Fibroblast of lung (primary cell): Measurements from ENCODE around the gene KIN. TPM values are rescaled to one million over a fixed set of nuclear protein-coding genes. Genes with fewer than 3 reads are reported as not detected.
A peak's percentile ranks its signal among the peaks of the same experiment; 100 is the strongest.

Experiments used
- DNase-seq, 2 donors: peaks; one replicate each; pipeline versions ENCODE4 v3.0.0 to v3.0.0-alpha.2; 2010; ENCODE audit warnings: low read depth in 2 of 2
- H2AFZ ChIP-seq: 2 replicates; pipeline ENCODE4 v1.5.1; 2012; ENCODE audit warnings: low read length, control low read depth, inconsistent platforms
- H3K27ac ChIP-seq: 2 replicates; pipeline ENCODE4 v1.5.1; 2011; ENCODE audit warnings: low read length, control low read depth; ENCODE audit not compliant: insufficient read depth
- H3K27me3 ChIP-seq: 2 replicates; pipeline ENCODE4 v1.5.1; 2011; ENCODE audit warnings: mild to moderate bottlenecking, low read length; ENCODE audit not compliant: control insufficient read depth, insufficient read depth
- H3K36me3 ChIP-seq: 2 replicates; pipeline ENCODE4 v1.5.1; 2011; ENCODE audit warnings: low read length; ENCODE audit not compliant: control insufficient read depth, insufficient read depth
- H3K4me1 ChIP-seq: 2 replicates; pipeline ENCODE4 v1.5.1; 2011; ENCODE audit warnings: low read length; ENCODE audit not compliant: control insufficient read depth, insufficient read depth; ENCODE audit errors: extremely low read depth
- H3K4me2 ChIP-seq: 2 replicates; pipeline ENCODE4 v1.5.1; 2011; ENCODE audit warnings: low read length, control low read depth; ENCODE audit not compliant: insufficient read depth; ENCODE audit errors: extremely low read depth
- H3K4me3 ChIP-seq, 4 experiments: fragments of 200-600 bp in 1 of 4; sonication (generic) in 1 of 4; replicated peaks in 1 of 4; 2 replicates each; pipeline ENCODE4 v1.5.1; 2011 to 2016; ENCODE audit warnings: low read length in 4 of 4, low read depth in 3 of 4, mild to moderate bottlenecking in 3 of 4, control low read depth in 2 of 4, inconsistent platforms in 1 of 4, mixed read lengths in 1 of 4; ENCODE audit not compliant: insufficient read depth in 1 of 4; ENCODE audit errors: control extremely low read depth in 1 of 4
- H3K79me2 ChIP-seq: 2 replicates; pipeline ENCODE4 v1.5.1; 2012; ENCODE audit warnings: mild to moderate bottlenecking, low read length, inconsistent platforms; ENCODE audit not compliant: control insufficient read depth, insufficient read depth
- H3K9ac ChIP-seq: 2 replicates; pipeline ENCODE4 v1.5.1; 2011; ENCODE audit warnings: mild to moderate bottlenecking, low read length, control low read depth; ENCODE audit not compliant: insufficient read depth
- H3K9me3 ChIP-seq: 2 replicates; pipeline ENCODE4 v1.5.1; 2012; ENCODE audit warnings: low read depth, low read length; ENCODE audit not compliant: control insufficient read depth, insufficient read depth
- H4K20me1 ChIP-seq: 2 replicates; pipeline ENCODE4 v1.5.1; 2011; ENCODE audit warnings: low read length; ENCODE audit not compliant: control insufficient read depth, insufficient read depth; ENCODE audit errors: extremely low read depth
- EZH2 ChIP-seq: IDR thresholded peaks from 2 replicates; pipeline ENCODE4 v1.5.1; 2012; ENCODE audit warnings: low read length, control low read depth, mild to moderate bottlenecking; ENCODE audit errors: missing control alignments
- polyA plus RNA-seq, 2 donors: library from polyadenylated mRNA; depleted of rRNA in 1 of 2; stranded (reverse) in 1 of 2; unstranded in 1 of 2; fragments of >200 nt; gene quantifications; 2 replicates each; pipeline ENCODE4 v1.2.1, GENCODE V29; 2011 to 2012; ENCODE audit warnings: missing spikeins in 1 of 2
- total RNA-seq: library from RNA; depleted of rRNA; stranded (reverse); fragments of >200 nt; gene quantifications from 2 replicates; pipeline ENCODE4 v1.2.1, GENCODE V29; 2014
- TF ChIP-seq, protein P1 (sequence below), 2 donors: IDR thresholded peaks in 1 of 2; conservative IDR thresholded peaks in 1 of 2; 1 replicate in 1 of 2; 2 replicates in 1 of 2; pipeline ENCODE4 v1.5.1; 2011 to 2012; ENCODE audit warnings: low read length in 2 of 2, control low read depth in 1 of 2, inconsistent platforms in 1 of 2, low read depth in 1 of 2, mild to moderate bottlenecking in 1 of 2

Gene KIN
- total and polyA plus RNA-seq, 2 donors (not counting 1 experiment from before 2014, with no cell fraction given): 9.6 to 10.1 TPM

DNA sequence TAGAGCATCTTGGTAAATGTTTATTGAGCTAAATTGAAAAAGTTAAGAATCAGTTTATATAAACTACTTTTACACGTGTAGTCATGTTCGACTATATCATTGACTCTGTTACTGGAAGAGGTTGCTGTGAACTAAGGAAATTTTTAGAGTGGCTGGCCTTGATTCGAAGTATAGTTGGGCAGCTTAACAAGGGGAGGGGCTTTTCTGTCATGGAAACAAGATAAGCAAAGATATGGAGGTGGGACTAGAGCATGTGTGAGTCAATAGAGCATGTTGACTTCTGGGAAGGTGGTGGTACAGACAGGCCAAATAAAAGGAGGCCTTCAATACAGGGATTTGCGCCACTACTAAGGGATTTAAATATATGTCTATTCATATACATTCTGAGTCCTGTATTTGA lies 7.8 kb upstream of the KIN start:
- no peak overlapping the region for H3K27ac ChIP-seq
- H3K9ac ChIP-seq: no peak overlapping the region
- no peak overlapping the region for H3K4me3 ChIP-seq
- H3K4me2 ChIP-seq: no peak overlapping the region
- no peaks in the 10 kb centered on the region for H3K27me3 ChIP-seq
- H3K36me3 ChIP-seq: peaks cover 2% of the 10 kb centered on the region
- peaks cover 10% of the 10 kb centered on the region for H3K4me1 ChIP-seq
- TF ChIP-seq, protein P1, sequence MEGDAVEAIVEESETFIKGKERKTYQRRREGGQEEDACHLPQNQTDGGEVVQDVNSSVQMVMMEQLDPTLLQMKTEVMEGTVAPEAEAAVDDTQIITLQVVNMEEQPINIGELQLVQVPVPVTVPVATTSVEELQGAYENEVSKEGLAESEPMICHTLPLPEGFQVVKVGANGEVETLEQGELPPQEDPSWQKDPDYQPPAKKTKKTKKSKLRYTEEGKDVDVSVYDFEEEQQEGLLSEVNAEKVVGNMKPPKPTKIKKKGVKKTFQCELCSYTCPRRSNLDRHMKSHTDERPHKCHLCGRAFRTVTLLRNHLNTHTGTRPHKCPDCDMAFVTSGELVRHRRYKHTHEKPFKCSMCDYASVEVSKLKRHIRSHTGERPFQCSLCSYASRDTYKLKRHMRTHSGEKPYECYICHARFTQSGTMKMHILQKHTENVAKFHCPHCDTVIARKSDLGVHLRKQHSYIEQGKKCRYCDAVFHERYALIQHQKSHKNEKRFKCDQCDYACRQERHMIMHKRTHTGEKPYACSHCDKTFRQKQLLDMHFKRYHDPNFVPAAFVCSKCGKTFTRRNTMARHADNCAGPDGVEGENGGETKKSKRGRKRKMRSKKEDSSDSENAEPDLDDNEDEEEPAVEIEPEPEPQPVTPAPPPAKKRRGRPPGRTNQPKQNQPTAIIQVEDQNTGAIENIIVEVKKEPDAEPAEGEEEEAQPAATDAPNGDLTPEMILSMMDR (conservative IDR thresholded peaks at IDR 0.05 in 1 of 2, IDR thresholded peaks at IDR 0.05 in 1 of 2; ENCODE audit: low read depth in 1 of 2, low read length in 2 of 2): no peak
- H4K20me1 ChIP-seq: no peaks in the 10 kb centered on the region
- no peak overlapping the region for H2AFZ ChIP-seq
- peak; percentile 25 to 85 for DNase-seq
- H3K79me2 ChIP-seq: peaks cover 58% of the 10 kb centered on the region
- no peaks in the 10 kb centered on the region for H3K9me3 ChIP-seq

DNA sequence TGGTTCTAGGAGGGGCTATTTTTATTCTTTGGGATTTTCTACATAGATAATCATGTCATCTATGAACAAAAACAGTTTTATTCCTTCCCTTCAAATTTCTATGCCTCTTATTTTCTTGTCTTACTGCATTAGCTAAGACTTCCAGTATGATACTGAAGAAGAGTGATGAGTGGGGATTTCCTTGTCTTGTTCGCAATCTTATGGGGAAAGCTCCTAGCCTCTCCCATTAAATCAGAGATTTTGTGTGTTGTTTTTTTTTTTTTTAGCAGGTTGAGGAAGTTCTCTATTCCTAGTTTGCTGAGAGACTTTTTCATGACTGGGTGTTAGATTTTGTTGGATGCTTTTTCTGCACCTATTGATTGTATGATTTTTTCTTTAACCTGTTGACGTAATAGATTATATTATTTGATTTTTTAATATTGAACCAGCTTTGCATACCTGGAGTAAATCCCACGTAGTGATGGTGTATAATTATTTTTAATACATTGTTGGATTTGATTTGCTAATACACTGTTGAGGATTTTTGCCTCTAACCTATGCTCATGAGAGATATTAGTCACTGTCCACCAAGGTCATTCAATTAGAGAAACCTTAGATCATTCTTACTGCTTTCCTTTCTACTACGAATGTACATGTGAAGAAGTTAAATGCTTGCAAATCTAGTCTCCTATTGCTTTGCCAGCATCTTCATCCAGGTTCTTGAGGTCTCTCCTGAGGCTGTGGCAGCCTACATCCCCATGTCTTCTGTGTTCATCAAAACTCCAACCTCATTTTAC lies 6.6 kb upstream of the KIN start:
- peaks cover 10% of the 10 kb centered on the region for H3K4me1 ChIP-seq

DNA sequence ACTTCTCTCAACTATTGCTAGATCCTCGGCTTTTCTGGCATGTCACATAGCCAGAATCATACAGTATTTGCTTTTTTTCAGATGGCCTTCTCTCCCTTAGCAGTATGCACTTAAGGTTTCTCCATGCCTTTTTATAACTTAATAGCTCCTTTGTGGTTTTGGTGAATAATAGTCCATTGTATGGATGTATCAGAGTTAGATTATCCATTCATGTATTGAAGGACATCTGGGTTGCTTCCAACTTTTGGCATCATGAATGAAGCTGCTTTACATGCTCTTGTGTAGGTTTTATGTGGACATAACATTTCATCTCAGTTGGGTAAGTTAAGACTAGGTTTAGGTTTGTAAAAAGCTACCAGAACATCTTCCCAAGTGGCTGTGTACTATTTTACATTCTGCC lies 4.7 kb upstream of the KIN start:
- H3K27me3 ChIP-seq: no peaks in the 10 kb centered on the region

More for the DNA sequence above, 6.6 kb upstream of the KIN start:
- no peak for DNase-seq
- H3K79me2 ChIP-seq: peaks cover 70% of the 10 kb centered on the region
- no peak overlapping the region for H3K9ac ChIP-seq
- no peak overlapping the region for H3K27ac ChIP-seq
- TF ChIP-seq, protein P1 (conservative IDR thresholded peaks at IDR 0.05 in 1 of 2, IDR thresholded peaks at IDR 0.05 in 1 of 2; ENCODE audit: low read depth in 1 of 2, low read length in 2 of 2): no peak
- no peak for TF ChIP-seq EZH2
- no peak overlapping the region for H3K4me2 ChIP-seq
- no peak overlapping the region for H2AFZ ChIP-seq
- H4K20me1 ChIP-seq: no peaks in the 10 kb centered on the region
- peaks cover under 1% of the 10 kb centered on the region for H3K36me3 ChIP-seq
- H3K4me3 ChIP-seq: no peak overlapping the region
- H3K27me3 ChIP-seq: no peaks in the 10 kb centered on the region
- no peaks in the 10 kb centered on the region for H3K9me3 ChIP-seq

More for the DNA sequence above, 4.7 kb upstream of the KIN start:
- H3K9me3 ChIP-seq: no peaks in the 10 kb centered on the region
- H3K79me2 ChIP-seq: peaks cover 87% of the 10 kb centered on the region
- TF ChIP-seq, protein P1 (conservative IDR thresholded peaks at IDR 0.05 in 1 of 2, IDR thresholded peaks at IDR 0.05 in 1 of 2; ENCODE audit: low read depth in 1 of 2, low read length in 2 of 2): no peak
- no peak for TF ChIP-seq EZH2
- peaks cover 7% of the 10 kb centered on the region for H3K4me1 ChIP-seq
- no peak overlapping the region for H3K4me2 ChIP-seq
- no peaks in the 10 kb centered on the region for H3K36me3 ChIP-seq
- H3K27ac ChIP-seq: no peak overlapping the region
- no peak overlapping the region for H3K4me3 ChIP-seq
- no peak overlapping the region for H3K9ac ChIP-seq
- no peak overlapping the region for H2AFZ ChIP-seq
- no peaks in the 10 kb centered on the region for H4K20me1 ChIP-seq
- peak in 1 of 2 donors; percentile 35 for DNase-seq
